GM18505 (cell line): ENCODE results near the gene CRADD.
"Not testable (repeated sequence)": the region's sequence is repeated elsewhere in the genome, so short reads cannot be mapped to it uniquely, and the experiment has no call there.

Source experiments
- ATAC-seq: cut with Tn5 transposase; IDR thresholded peaks from one replicate; pipeline ENCODE4 v1.9.1; 2021; ENCODE audit not compliant: unreplicated experiment
- POLR2A ChIP-seq: IDR thresholded peaks from 4 replicates; pipeline ENCODE4 v1.6.1; 2011; ENCODE audit warnings: borderline replicate concordance; ENCODE audit not compliant: insufficient read depth, insufficient read length; ENCODE audit errors: extremely low read depth

Gene CRADD

DNA sequence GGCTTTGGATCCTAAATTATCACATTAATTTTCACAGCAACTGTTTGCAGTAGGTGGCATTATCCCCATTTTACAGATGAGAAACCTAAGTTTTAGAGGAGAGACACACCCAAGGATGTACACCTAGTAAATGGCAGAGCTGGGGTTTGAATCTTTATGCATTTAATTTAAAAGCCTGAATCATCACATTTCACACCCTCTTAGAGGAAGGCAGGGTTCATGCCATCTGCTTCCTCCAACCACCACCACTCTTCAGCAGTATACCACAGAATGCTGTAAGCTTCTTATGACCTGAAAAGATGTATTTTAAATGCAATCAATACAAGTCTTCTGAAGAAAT is 90.3 kb downstream of the CRADD start:
- no peak for ATAC-seq
- TF ChIP-seq POLR2A, result no peak

GRCh38 chr12:93772003-93772700 is 95.0 kb downstream of the CRADD start:
- no peak for ATAC-seq

GRCh38 chr12:93773122-93773871 is 96.1 kb downstream of the CRADD start:
- no peak for ATAC-seq
- no peak for TF ChIP-seq POLR2A

More at GRCh38 chr12:93772003-93772700, 95.0 kb downstream of the CRADD start:
- TF ChIP-seq POLR2A, result no peak

DNA sequence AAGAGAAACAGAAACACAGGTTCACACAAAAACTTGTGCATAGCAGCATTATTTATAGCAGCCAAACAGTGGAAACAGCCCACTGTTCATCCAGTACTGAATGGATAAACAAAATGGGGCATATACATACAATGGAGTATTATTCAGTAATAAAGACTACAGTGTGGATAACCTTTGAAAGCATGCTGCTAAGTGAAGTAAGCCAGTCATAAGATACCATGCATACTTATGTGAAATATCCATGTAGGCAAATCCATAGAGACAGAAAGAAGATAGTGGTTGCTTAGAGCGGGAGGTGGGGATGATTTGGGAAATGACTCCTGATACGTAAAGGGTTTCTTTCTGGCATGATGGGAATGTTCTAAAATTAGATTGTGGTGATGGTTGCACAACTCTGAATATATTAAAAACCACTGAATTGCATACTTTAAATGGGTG is 99.4 kb downstream of the CRADD start:
- no peak for ATAC-seq
- no peak for TF ChIP-seq POLR2A

DNA sequence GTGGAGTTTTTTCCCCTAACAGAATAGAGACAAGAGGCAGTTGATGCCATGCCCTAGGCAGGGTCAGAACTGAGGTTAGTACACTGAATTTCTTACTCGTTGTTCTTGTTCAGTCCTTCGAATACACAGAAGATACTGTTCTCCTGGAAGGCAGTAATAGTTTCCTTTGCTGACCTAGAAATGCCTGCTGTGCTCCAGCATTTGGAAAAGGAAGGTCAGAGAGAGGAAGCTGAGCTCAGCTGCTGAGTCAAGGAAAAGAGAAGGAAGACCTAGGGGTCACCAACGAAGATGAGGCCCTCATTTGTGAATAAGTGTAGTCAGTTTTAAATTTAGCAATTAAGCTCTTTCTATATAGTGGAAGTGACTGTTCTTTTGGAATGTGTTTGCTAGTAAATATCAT is 100.1 kb downstream of the CRADD start:
- no peak for ATAC-seq
- TF ChIP-seq POLR2A, result no peak

DNA sequence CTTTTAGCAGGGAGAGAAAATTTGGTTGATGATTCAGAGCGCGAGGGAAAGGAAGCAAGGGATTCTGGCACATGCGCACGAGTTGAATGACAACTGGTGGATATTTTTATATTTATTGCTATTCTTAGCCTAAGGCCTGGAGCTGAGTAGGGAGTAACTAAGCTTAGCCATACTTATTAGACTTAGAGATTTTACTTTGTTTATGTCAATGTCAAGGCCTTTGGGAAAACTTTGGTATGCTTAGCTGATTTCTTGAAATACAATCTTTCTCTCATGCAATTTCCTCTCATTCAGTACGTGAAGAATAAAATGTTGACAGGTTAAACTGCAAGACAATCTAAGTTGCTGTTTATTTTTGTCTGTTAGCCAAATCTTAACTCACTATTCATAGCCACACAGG is 101.1 kb downstream of the CRADD start:
- no peak for ATAC-seq
- TF ChIP-seq POLR2A, result no peak

DNA sequence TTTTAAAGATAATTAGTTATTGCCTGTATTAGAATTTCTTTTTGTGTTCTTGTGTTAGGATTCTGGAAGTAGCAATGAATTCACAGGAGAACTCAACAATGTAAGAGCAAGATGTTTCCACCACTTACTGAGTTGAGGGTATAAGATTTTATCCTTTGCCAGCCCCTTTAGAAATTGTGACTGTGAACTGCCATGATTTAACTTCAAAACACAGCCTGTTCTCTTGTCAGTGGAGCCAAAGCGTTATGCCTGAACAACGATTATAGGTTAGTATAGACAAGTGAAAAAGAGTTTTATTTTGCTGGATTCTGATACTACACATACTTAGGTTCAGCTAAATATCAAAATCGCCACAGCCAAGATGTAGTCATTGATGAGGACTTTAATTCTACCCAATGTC is 101.6 kb downstream of the CRADD start:
- TF ChIP-seq POLR2A, result no peak
- no peak for ATAC-seq

DNA sequence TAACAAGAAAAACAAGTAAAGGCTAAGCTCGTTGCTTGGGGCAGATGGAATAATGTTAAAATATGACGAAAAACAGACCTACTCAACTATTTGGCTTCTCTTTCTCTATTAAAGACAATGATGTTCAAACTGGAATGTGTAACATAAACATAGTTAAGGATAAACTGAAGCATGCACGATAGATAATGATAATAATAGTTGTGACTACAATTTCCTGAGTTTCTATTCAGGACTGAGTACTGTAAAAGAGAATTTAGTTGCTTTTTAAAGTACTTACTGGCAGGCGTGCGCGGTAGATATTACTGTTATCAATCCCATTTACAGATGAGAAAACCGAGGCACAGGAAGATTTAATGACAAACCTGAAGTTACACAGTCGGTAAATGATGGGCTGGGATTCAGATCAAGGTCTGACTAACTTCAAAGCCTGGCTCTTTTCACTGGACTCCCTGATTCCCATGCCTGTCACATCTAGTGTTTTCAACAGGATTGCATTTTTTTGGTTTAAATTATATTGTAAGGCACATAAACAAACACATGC is 103.0 kb downstream of the CRADD start:
- no peak for ATAC-seq
- TF ChIP-seq POLR2A, result no peak

DNA sequence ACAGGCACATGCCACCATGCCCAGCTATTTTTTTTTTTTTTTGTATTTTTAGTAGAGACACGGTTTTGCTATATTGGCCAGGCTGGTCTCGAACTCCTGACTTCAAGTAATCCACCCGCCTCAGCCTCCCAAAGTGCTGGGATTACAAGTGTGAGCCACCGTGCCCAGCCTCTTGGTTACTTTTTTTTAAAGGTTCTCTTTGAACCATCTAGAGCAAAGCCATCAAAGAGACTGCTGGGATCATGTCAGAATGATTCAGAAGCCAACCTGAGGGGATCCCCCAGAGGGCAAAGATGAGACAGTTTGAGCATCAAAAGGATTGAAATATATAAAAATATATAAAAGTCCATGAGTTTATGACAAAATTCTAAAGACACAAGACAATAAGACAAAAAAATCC is 103.7 kb downstream of the CRADD start:
- not testable (repeated sequence) for ATAC-seq

- ATAC-seq, result not testable (repeated sequence)
Observed at GRCh38 chr12:93781961-93782360, 104.8 kb downstream of the CRADD start.

DNA sequence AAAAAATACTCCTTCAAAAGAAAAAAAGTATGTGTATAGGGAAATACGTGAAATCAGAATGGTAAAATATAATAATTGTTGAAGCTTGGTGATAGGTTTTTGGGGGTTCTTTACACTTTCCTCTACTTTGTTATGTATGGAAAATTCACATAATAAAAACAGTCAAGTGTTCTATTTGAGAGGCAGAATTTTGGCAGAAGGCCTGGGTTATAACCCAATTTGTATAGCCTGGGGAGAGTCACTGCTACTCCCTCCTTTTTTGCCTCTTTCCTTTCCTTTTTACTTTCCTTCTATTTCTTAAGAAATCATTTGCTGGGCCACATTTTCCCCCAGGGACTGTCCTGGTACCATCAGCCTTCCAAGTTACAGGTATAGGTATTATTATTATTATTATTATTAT is 105.7 kb downstream of the CRADD start:
- TF ChIP-seq POLR2A, result no peak
- no peak for ATAC-seq

- no peak for ATAC-seq
- no peak for TF ChIP-seq POLR2A
Observed at GRCh38 chr12:93783832-93784231, 106.7 kb downstream of the CRADD start.

- no peak for ATAC-seq
- no peak for TF ChIP-seq POLR2A
Observed at GRCh38 chr12:93784339-93785086, 107.3 kb downstream of the CRADD start.
